Measurements from ENCODE around the gene GMCL1.

DNA sequence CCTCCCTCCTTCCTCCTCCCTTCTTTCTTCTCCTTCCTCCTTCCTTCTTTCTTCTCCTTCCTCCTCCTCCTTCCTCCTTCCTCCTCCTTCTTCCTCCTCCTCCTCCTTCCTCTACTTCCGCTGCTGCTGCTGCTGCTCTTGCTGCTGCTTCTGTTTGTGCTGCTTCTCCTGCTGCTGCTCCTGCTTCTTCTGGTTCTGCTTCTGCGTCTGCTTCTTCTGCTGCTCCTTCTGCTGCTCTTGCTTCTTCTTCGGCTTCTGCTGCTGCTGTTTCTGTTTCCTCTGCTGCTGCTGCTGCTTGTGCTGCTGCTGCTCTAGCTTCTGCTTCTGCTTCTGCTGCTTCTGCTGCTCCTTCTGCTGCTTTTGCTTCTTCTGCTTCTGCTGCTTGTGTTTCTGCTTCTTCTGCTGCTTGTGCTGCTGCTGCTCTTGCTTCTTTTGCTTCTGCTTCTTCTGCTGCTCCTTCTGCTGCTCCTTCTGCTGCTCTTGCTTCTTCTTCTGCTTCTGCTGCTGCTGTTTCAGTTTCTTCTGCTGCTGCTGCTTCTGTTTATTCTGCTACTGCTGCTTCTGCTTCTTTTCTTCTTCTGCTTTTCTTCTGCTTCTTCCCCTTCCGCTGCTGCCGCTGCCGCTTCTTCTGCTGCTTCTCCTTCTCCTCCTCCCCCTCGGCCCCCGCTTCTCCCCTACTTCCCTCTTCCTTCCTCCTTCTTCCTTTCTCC, 72.9 kb downstream of the GMCL1 start:
- TF ChIP-seq, protein P1, sequence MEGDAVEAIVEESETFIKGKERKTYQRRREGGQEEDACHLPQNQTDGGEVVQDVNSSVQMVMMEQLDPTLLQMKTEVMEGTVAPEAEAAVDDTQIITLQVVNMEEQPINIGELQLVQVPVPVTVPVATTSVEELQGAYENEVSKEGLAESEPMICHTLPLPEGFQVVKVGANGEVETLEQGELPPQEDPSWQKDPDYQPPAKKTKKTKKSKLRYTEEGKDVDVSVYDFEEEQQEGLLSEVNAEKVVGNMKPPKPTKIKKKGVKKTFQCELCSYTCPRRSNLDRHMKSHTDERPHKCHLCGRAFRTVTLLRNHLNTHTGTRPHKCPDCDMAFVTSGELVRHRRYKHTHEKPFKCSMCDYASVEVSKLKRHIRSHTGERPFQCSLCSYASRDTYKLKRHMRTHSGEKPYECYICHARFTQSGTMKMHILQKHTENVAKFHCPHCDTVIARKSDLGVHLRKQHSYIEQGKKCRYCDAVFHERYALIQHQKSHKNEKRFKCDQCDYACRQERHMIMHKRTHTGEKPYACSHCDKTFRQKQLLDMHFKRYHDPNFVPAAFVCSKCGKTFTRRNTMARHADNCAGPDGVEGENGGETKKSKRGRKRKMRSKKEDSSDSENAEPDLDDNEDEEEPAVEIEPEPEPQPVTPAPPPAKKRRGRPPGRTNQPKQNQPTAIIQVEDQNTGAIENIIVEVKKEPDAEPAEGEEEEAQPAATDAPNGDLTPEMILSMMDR (IDR thresholded peaks at IDR 0.05): no peak
- TF ChIP-seq POLR2A (IDR thresholded peaks at IDR 0.05): no peak
